ENCODE results near the gene RIOK3.

RIOK3 gene

GRCh38 chr18:23528580-23529472, 75.7 kb downstream of the RIOK3 start:
- no peak for DNase-seq (ENCODE audit: low read depth)

GRCh38 chr18:23529604-23530003, 76.5 kb downstream of the RIOK3 start:
- no peak for DNase-seq (ENCODE audit: low read depth)

- no peak for DNase-seq (ENCODE audit: low read depth)
These were observed 77.1 kb downstream of the RIOK3 start for GRCh38 chr18:23530195-23530594.

- DNase-seq (ENCODE audit: low read depth): no peak
These were observed 78.8 kb downstream of the RIOK3 start for GRCh38 chr18:23531912-23532311.
